ENCODE measurements around the gene ALDH1L1. TPM values are rescaled to one million over a fixed set of nuclear protein-coding genes. Genes with fewer than 3 reads are reported as not detected.

The ALDH1L1 gene
- total RNA-seq, 2 experiments from 2014 or later, result not detected

DNA sequence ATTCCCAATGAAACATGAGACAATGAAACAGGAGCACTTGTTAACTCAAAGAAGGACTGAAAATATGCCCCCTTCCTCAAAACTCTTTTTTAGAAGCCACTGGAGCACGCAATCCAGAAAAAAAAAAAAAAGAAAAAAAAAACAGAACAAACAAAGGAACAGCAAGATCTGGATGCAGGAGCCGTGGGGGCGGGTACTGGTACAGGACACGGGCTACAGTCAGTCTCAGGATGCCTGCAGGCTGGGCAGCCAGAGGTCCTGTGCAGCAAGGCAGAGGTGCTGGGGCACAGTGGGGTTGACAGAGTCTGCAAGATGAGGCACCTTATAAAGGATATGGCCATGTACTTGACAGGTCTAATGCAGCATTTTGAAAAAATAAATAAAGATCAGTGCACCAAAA, 22.3 kb upstream of the ALDH1L1 start:
- POLR2A ChIA-PET, result no interaction called here
- intact Hi-C loops (cut with micrococcal nuclease), result no loop called here

DNA sequence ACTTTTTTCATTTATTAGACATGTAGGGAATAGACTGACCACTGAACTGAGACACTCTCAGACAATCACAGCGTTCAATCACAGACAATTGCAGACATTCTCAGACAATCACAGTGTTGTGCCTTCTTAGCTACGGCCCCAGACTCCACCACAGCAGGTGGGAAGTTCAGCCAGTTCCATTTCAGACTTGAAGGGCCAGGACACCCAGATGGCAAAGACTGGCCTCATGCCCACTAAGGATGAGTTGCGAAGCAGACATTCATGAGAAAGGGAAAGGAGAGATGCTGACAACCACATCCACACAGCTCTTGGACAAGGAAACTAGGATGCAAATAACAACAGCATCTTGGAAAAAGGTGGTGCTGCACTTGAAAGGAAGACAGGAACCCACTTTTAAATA, 21.9 kb upstream of the ALDH1L1 start:
- no peak overlapping the region for H3K27ac Mint-ChIP-seq
- H3K9me3 Mint-ChIP-seq, result no peaks in the 10 kb centered on the region
- POLR2A ChIA-PET, result no interaction called here
- no peaks in the 10 kb centered on the region for H3K4me1 Mint-ChIP-seq (ENCODE audit: low read depth)
- CTCF ChIA-PET, result no interaction called here
- H3K4me3 Mint-ChIP-seq, result no peak overlapping the region
- DNase-seq, result no peak
- peaks cover 10% of the 10 kb centered on the region for H3K27me3 Mint-ChIP-seq
- no peaks in the 10 kb centered on the region for H3K36me3 Mint-ChIP-seq (ENCODE audit: low read depth)
- intact Hi-C loops (cut with micrococcal nuclease), result no loop called here
- TF ChIP-seq, protein P1, sequence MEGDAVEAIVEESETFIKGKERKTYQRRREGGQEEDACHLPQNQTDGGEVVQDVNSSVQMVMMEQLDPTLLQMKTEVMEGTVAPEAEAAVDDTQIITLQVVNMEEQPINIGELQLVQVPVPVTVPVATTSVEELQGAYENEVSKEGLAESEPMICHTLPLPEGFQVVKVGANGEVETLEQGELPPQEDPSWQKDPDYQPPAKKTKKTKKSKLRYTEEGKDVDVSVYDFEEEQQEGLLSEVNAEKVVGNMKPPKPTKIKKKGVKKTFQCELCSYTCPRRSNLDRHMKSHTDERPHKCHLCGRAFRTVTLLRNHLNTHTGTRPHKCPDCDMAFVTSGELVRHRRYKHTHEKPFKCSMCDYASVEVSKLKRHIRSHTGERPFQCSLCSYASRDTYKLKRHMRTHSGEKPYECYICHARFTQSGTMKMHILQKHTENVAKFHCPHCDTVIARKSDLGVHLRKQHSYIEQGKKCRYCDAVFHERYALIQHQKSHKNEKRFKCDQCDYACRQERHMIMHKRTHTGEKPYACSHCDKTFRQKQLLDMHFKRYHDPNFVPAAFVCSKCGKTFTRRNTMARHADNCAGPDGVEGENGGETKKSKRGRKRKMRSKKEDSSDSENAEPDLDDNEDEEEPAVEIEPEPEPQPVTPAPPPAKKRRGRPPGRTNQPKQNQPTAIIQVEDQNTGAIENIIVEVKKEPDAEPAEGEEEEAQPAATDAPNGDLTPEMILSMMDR (IDR thresholded peaks at IDR 0.05), result no peak
- no peak for ATAC-seq

More for the DNA sequence above, 22.3 kb upstream of the ALDH1L1 start:
- Mint-ChIP-seq H3K4me1 (ENCODE audit: low read depth) (no peaks in the 10 kb centered on the region), H3K9me3 (no peaks in the 10 kb centered on the region), H3K27ac (no peak overlapping the region), H3K4me3 (no peak overlapping the region), H3K36me3 (ENCODE audit: low read depth) (no peaks in the 10 kb centered on the region), H3K27me3 (peaks cover 9% of the 10 kb centered on the region)
- CTCF ChIA-PET, result no interaction called here
- TF ChIP-seq, protein P1 (IDR thresholded peaks at IDR 0.05), result no peak
- DNase-seq (no peak), ATAC-seq (no peak)

DNA sequence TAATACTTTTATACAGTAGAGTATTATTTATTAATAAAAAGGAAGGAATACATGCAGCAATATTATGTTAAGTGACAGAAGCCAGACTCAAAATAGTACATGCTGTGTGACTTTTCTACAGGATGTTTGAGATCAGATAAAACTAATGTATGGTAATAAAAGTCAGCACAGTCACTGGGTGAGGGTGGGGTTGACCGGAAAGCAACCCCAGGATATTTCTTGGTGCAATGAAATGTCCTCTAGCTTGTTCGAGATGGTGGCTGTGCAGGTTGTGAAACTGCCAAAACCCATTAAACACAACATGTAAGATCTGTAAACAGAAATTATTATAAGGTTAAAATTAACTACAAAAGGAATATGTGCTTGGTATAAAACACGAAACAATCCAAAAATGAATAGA, 20.8 kb upstream of the ALDH1L1 start:
- H3K4me3 Mint-ChIP-seq, result no peak overlapping the region
- H3K9me3 Mint-ChIP-seq, result no peaks in the 10 kb centered on the region
- H3K27ac Mint-ChIP-seq, result no peak overlapping the region
- TF ChIP-seq, protein P1 (IDR thresholded peaks at IDR 0.05), result no peak
- ChIA-PET CTCF (interaction anchor here (1.2 to 1.8 kb wide), 2 partner anchors 14 to 434 kb away, joined by 4 read pairs; no protein-coding TSS in a partner anchor), POLR2A (no interaction called here)
- intact Hi-C loops (cut with micrococcal nuclease), result no loop called here
- DNase-seq, result no peak
- H3K4me1 Mint-ChIP-seq (ENCODE audit: low read depth), result no peaks in the 10 kb centered on the region
- H3K36me3 Mint-ChIP-seq (ENCODE audit: low read depth), result no peaks in the 10 kb centered on the region
- ATAC-seq, result no peak
- H3K27me3 Mint-ChIP-seq, result peaks cover 10% of the 10 kb centered on the region

DNA sequence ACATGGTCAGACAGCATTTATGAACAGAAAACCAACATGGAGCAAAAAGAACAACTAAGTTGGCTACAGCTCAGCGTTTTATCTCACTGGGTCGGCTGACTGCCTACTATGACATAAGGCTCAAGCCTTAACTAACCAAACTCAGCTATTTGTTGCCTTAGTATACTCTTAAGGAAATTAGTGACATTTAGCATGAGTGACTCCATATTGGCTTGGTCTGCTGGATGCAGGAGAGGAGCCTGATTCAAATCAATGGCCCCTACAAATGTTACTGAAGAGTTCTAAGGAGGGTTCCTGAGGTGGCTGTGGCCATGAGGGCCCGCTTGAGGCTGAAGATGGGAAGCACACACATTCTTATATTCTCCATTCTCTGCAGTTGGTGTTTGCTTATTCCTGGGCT, 20.1 kb upstream of the ALDH1L1 start:
- Mint-ChIP-seq H3K27me3 (peaks cover 9% of the 10 kb centered on the region), H3K27ac (no peak overlapping the region), H3K9me3 (no peaks in the 10 kb centered on the region), H3K4me1 (ENCODE audit: low read depth) (no peaks in the 10 kb centered on the region), H3K36me3 (ENCODE audit: low read depth) (no peaks in the 10 kb centered on the region), H3K4me3 (no peak overlapping the region)
- TF ChIP-seq, protein P1 (IDR thresholded peaks at IDR 0.05), result no peak
- CTCF ChIA-PET, result interaction anchor here (1.2 to 4.6 kb wide), 4 partner anchors 8 to 434 kb away, joined by 4 to 28 read pairs (median 8); no protein-coding TSS in a partner anchor
- intact Hi-C loops (cut with micrococcal nuclease), result no loop called here
- DNase-seq (no peak), ATAC-seq (no peak)
- POLR2A ChIA-PET, result no interaction called here

DNA sequence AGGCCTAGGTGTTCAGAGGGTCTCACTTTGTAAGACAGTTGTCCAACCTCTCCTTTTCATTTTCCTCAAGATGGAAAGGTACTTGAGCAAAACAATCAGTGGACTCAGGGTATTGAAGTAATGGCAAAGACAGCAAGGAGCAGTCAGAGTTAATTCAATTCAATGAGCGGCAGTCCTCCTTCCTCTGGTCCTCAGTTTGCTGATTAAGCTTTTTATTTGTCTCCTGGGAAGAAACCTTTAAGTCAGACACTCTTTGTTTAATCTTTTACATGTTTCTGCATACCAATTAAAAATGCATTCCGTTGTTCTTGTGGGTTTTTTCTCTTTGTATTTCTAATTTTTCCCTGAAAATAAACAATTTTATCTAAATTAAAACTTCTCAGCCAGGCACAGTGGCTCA, 18.9 kb upstream of the ALDH1L1 start:
- TF ChIP-seq, protein P1 (IDR thresholded peaks at IDR 0.05), result no peak
- Mint-ChIP-seq H3K27me3 (peaks cover 5% of the 10 kb centered on the region), H3K4me3 (no peak overlapping the region), H3K36me3 (ENCODE audit: low read depth) (no peaks in the 10 kb centered on the region), H3K4me1 (ENCODE audit: low read depth) (no peaks in the 10 kb centered on the region), H3K9me3 (peaks cover 5% of the 10 kb centered on the region), H3K27ac (no peak overlapping the region)
- ATAC-seq, result no peak
- POLR2A ChIA-PET, result interaction anchor here (0.6 kb wide), 1 partner anchor 31 kb away, joined by 4 read pairs; no protein-coding TSS in a partner anchor
- CTCF ChIA-PET, result interaction anchor here (0.8 to 4.6 kb wide), 12 partner anchors 9 to 270 kb away, joined by 3 to 28 read pairs (median 4); no protein-coding TSS in a partner anchor
- intact Hi-C loops (cut with micrococcal nuclease), result no loop called here
- no peak for DNase-seq
